HUES64 (cell line): ENCODE results near the gene SLC25A47.
"Not testable (repeated sequence)": the region's sequence is repeated elsewhere in the genome, so short reads cannot be mapped to it uniquely, and the experiment has no call there.

Experiments
- H3K27ac ChIP-seq: 2 replicates; pipeline ENCODE4 v1.7.0; 2013; ENCODE audit warnings: low read depth, low read length, inconsistent platforms
- H3K27me3 ChIP-seq: 2 replicates; pipeline ENCODE4 v1.6.1; 2013; ENCODE audit warnings: mild to moderate bottlenecking, low read length; ENCODE audit not compliant: insufficient read depth
- H3K36me3 ChIP-seq: 2 replicates; pipeline ENCODE4 v1.6.1; 2013; ENCODE audit warnings: mild to moderate bottlenecking, low read length; ENCODE audit not compliant: insufficient read depth
- H3K4me1 ChIP-seq: 2 replicates; pipeline ENCODE4 v1.6.1; 2013; ENCODE audit warnings: mild to moderate bottlenecking, low read length, moderate library complexity; ENCODE audit not compliant: insufficient read depth
- H3K4me3 ChIP-seq: 2 replicates; pipeline ENCODE4 v1.5.1; 2013; ENCODE audit warnings: mild to moderate bottlenecking, low read length, moderate library complexity
- H3K9ac ChIP-seq: 2 replicates; pipeline ENCODE4 v1.6.1; 2013; ENCODE audit warnings: mild to moderate bottlenecking, low read depth, low read length
- H3K9me3 ChIP-seq: 2 replicates; pipeline ENCODE4 v1.6.1; 2013; ENCODE audit warnings: low read depth, low read length; ENCODE audit not compliant: insufficient read depth
- WGBS: fragments of 150-250, 120-280 bp; methylation state at CpG from one replicate; pipeline ENCODE4 v1.1.7; 2013; ENCODE audit warnings: missing lambda C conversion rate; 5-methylcytosine and 5-hydroxymethylcytosine counted together

Gene SLC25A47

GRCh38 chr14:100283984-100284881 is 38.9 kb upstream of the SLC25A47 start:
- peaks cover 16% of the 10 kb centered on the region for H3K36me3 ChIP-seq
- no peaks in the 10 kb centered on the region for H3K27me3 ChIP-seq
- H3K9me3 ChIP-seq, result no peaks in the 10 kb centered on the region
- peak overlapping the region; percentile 11 for H3K27ac ChIP-seq
- H3K4me3 ChIP-seq, result peak overlapping the region; percentile 71; the same call in 1 of the 2 replicates
- 76% methylated on average over 26 of the region's 26 CpGs for WGBS
- H3K9ac ChIP-seq, result peak overlapping the region; percentile 94
- peaks cover 30% of the 10 kb centered on the region for H3K4me1 ChIP-seq

DNA sequence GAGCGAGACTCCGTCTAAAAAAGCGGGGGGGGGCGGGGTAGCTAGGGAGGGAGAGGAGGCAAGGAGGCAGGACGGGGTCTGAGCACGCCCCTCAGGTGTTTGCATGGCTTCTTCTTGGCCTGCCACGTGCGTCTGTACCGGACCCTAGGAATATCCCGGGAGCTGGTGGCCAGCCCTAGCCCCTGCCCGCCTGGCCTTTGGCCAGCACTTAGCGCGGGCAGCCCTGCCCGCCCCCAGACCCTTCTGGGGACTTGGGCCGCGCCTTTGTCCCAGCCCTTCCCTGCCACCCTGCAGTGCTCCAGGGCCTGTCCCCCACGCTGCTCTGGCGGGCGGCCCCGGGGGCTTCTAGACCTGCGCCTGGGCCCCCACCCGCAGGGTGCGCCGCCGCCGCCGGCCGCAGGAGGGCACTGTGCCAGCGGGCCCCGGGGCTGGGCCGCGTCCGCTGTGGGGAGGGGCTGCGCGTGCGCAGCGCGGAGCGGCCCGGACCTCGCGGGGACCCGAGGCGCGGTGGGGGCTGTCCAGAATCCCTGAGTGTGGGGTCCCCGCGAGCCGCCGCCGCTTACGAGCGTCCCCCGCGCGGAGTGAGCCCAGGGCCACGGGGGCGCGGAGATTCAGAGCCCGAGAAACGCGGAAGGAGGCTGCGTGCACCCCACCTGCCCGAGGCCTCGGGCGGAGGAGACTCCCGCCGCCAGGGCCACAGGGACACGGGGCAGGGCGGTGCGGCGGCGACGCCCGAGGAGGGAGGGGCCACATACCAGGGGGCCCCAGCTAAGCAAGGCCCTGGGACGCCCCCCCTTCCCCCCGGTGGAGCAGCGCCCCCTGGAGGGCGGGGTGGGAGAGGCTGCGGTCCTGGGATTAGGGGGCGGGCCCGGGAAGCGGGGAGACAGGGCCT is 37.9 kb upstream of the SLC25A47 start:
- Histone ChIP-seq H3K4me3 (peak overlapping the region; percentile 71), H3K36me3 (peaks cover 16% of the 10 kb centered on the region), H3K9ac (peak overlapping the region; percentile 94), H3K27ac (peak overlapping the region; percentile 69), H3K9me3 (no peaks in the 10 kb centered on the region), H3K27me3 (no peaks in the 10 kb centered on the region), H3K4me1 (peaks cover 22% of the 10 kb centered on the region)
- 5% methylated on average over 80 of the region's 82 CpGs for WGBS

DNA sequence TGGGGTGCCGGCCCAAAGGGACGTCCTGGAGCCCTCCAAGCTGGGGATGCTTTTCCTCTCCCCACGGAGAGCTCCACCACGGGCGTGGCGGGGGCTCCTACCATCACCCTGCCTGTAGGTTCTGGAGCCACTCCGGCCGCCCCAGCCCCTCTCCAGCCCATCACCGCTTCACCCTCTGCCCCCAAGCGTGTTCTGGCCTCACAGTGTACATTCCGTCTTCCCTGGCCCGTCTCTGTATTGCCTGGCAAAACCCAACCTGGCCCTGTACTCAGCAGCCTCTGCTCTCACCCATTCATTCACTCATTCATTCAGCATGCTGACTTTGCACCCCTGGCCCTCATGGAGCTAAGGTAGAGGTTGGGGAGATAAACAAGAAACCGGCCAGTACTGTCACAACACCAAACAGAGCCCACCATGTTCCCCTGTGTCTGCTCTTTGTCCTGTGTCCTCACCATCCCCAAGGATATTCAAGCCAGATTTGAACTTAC is 37.2 kb upstream of the SLC25A47 start:
- Histone ChIP-seq H3K27me3 (no peaks in the 10 kb centered on the region), H3K36me3 (peaks cover 20% of the 10 kb centered on the region), H3K4me3 (peak overlapping the region; percentile 71), H3K9ac (no peak overlapping the region; the same call in 1 of the 2 replicates), H3K27ac (no peak overlapping the region; the same call in 1 of the 2 replicates), H3K4me1 (peaks cover 20% of the 10 kb centered on the region), H3K9me3 (no peaks in the 10 kb centered on the region)
- 74% methylated on average over 13 of the region's 13 CpGs for WGBS

DNA sequence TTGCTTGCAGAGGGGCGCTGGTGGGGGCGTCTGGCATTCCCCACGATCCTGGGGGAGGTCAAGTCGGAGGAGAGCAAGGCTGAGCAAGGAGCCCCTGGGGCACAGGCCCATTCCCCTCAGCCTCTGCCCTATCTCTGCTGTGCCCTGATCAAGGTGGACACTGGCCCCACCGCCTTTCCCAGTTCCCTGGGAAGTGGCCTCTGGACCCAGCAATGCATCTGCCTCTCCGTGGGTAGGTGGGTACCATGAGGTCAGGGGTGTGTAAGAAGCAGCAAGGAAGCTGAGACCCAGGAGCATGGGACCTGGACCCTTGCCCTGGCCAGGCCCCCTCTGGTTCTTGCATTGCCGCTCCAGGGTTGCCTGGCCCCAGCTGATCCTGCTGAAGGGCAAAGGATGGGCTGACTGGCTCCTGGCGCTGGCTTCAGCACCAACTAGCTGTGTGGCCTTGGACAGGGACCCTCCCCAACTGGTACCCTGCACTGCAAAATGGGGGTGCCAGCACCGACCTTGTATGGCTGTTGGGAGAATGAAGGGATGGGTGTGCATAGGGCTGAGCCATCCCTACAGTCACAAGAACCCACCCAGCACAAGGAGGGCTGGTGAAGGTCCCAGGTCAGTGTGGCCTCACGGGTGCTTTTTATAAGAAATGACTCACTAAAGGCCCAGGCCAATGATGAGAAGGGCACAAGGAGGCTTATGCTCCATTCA is 36.5 kb upstream of the SLC25A47 start:
- H3K4me1 ChIP-seq, result peaks cover 15% of the 10 kb centered on the region
- H3K27ac ChIP-seq, result no peak overlapping the region
- peaks cover 27% of the 10 kb centered on the region for H3K36me3 ChIP-seq
- 93% methylated on average over 8 of the region's 10 CpGs for WGBS
- no peaks in the 10 kb centered on the region for H3K9me3 ChIP-seq
- no peak overlapping the region for H3K9ac ChIP-seq
- no peaks in the 10 kb centered on the region for H3K27me3 ChIP-seq
- no peak overlapping the region for H3K4me3 ChIP-seq

GRCh38 chr14:100287202-100287997 is 35.7 kb upstream of the SLC25A47 start:
- Histone ChIP-seq H3K9ac (no peak overlapping the region), H3K9me3 (no peaks in the 10 kb centered on the region), H3K4me1 (peaks cover 15% of the 10 kb centered on the region), H3K4me3 (no peak overlapping the region), H3K27ac (no peak overlapping the region), H3K27me3 (no peaks in the 10 kb centered on the region), H3K36me3 (peaks cover 34% of the 10 kb centered on the region)
- 78% methylated on average over 11 of the region's 12 CpGs for WGBS

- not testable (repeated sequence) for H3K4me3 ChIP-seq, H3K27ac ChIP-seq, H3K9ac ChIP-seq, H3K27me3 ChIP-seq, H3K9me3 ChIP-seq
- H3K4me1 ChIP-seq, result peaks cover 15% of the 10 kb centered on the region
- peaks cover 40% of the 10 kb centered on the region for H3K36me3 ChIP-seq
- 94% methylated on average over 8 of the region's 8 CpGs for WGBS
These were observed 35.2 kb upstream of the SLC25A47 start for GRCh38 chr14:100287998-100288295.

- Histone ChIP-seq H3K4me3 (no peak overlapping the region), H3K27me3 (no peaks in the 10 kb centered on the region), H3K9me3 (no peaks in the 10 kb centered on the region), H3K36me3 (peaks cover 43% of the 10 kb centered on the region), H3K9ac (no peak overlapping the region), H3K27ac (no peak overlapping the region), H3K4me1 (peaks cover 15% of the 10 kb centered on the region)
- WGBS, result 89% methylated on average over 12 of the region's 12 CpGs
These were observed 34.6 kb upstream of the SLC25A47 start for GRCh38 chr14:100288382-100289185.

GRCh38 chr14:100289916-100290606 is 33.1 kb upstream of the SLC25A47 start:
- Histone ChIP-seq H3K27ac (peak overlapping the region; percentile 35; the same call in 1 of the 2 replicates), H3K4me1 (peaks cover 7% of the 10 kb centered on the region; the same call in 1 of the 2 replicates), H3K4me3 (no peak overlapping the region), H3K9me3 (no peaks in the 10 kb centered on the region), H3K27me3 (no peaks in the 10 kb centered on the region), H3K9ac (no peak overlapping the region), H3K36me3 (peaks cover 43% of the 10 kb centered on the region)
- 79% methylated on average over 9 of the region's 9 CpGs for WGBS

DNA sequence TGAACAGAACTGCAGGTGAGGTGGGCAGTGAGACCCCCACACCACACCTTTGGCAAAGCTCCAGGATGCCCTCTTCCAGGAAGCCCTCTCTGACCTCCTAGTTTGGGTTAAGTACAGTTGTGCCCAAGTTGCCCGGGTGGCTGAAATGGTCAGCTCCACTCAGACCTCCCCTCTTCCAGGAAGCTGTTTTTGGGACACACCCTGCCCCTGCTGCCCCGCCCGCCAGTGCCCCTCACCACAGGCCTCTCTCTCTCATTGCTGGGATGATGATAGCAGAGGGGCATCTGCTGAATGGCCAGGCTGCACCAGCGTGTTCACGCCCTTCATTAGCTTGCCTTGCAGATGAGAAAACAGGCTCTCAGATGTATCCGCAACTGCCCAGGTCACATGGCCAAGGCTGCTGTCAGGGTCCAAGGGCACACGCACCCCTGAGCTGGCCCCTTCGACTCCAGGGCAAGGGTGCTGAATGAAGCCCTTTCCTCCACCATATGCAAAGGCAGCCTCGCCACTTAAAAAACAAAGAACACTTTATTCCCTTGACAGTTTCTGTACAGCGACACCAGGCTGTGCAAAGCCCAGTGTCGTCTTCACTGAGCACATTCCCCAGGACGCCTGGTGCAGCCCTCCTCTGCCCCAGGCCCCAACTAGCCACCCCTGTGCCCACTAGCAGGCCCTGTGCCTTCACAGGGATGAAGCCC is 32.4 kb upstream of the SLC25A47 start:
- Histone ChIP-seq H3K36me3 (peaks cover 43% of the 10 kb centered on the region), H3K9me3 (no peaks in the 10 kb centered on the region), H3K27ac (peak overlapping the region; percentile 35; the same call in 1 of the 2 replicates), H3K4me1 (peaks cover 7% of the 10 kb centered on the region; the same call in 1 of the 2 replicates), H3K4me3 (no peak overlapping the region), H3K9ac (no peak overlapping the region), H3K27me3 (no peaks in the 10 kb centered on the region)
- WGBS, result 90% methylated on average over 12 of the region's 12 CpGs
